ENCODE data around the gene KCNQ2. TPM values are rescaled to one million over a fixed set of nuclear protein-coding genes. Genes with fewer than 3 reads are reported as not detected.
"Not testable (repeated sequence)": the region's sequence is repeated elsewhere in the genome, so short reads cannot be mapped to it uniquely, and the experiment has no call there.

The KCNQ2 gene
- total and polyA plus RNA-seq, 12 donors, result 0.69 to 81.6 (median 10.3) TPM; not detected in 3

DNA sequence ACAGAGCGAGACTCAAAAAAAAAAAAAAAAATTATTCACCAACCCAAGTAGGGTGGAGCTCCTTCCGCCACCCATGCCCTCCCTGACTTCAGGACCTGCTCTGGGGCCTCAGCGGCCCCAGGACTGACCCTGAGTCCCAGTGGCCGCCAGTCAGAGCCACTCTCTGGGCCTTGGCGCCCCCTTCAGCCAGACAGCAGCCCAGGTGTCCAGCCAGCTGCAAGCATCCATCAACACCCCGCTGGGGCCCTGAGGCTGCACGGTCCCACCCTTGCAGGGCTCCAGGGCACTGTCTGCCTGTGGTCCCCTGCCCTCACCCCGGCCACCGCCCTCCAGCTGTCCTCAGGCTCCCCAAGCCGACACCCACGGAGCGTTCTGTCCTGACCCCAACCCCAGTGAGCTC lies 11.4 kb upstream of the KCNQ2 start:
- H3K27me3 ChIP-seq, result peaks cover 10% of the 10 kb centered on the region
- no peaks in the 10 kb centered on the region for H3K4me1 ChIP-seq (replicated peaks in 1 of 2)
- intact Hi-C loops (cut with DNase I), result no loop called here
- no peak for TF ChIP-seq POLR2A (IDR thresholded peaks at IDR 0.05)
- TF ChIP-seq, protein P1, sequence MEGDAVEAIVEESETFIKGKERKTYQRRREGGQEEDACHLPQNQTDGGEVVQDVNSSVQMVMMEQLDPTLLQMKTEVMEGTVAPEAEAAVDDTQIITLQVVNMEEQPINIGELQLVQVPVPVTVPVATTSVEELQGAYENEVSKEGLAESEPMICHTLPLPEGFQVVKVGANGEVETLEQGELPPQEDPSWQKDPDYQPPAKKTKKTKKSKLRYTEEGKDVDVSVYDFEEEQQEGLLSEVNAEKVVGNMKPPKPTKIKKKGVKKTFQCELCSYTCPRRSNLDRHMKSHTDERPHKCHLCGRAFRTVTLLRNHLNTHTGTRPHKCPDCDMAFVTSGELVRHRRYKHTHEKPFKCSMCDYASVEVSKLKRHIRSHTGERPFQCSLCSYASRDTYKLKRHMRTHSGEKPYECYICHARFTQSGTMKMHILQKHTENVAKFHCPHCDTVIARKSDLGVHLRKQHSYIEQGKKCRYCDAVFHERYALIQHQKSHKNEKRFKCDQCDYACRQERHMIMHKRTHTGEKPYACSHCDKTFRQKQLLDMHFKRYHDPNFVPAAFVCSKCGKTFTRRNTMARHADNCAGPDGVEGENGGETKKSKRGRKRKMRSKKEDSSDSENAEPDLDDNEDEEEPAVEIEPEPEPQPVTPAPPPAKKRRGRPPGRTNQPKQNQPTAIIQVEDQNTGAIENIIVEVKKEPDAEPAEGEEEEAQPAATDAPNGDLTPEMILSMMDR (IDR thresholded peaks at IDR 0.05), result no peak
- H3K36me3 ChIP-seq (replicated peaks in 1 of 2), result no peaks in the 10 kb centered on the region
- H3K27ac ChIP-seq, result no peak overlapping the region
- 64 to 75% (median 69%) methylated on average over 9 to 12 of the region's 12 CpGs for WGBS, 4 donors
- no peak overlapping the region for H3K4me3 ChIP-seq
- H3K9me3 ChIP-seq (replicated peaks in 1 of 3), result no peaks in the 10 kb centered on the region
- no peak for DNase-seq

DNA sequence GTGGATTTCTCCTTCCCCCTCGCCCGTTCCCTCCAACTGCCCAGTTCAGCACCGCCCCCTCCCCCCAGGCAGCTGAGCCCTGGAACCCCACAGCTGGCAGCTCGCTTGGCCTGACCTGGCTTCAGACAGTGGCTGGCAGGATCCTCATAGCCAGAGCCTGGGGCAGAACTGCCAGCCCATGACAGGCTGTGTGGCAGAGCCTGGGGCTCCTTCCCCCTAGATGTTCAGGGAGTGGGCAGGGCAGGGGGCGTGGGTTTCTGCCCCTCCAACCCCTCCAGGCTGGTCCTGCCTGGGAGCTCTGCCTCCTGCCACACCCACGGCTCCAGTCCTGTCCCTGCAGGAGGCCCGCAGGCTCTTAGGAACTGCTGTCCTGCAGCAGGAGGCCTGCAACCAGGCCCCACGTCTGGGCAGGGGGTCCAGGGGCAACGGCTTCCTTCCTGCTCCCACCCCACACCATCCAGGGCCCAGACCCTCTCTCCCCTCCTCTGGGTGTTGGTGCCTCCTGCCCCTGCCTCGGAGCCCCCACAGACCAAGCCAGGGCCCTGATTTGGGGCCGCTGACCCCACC lies 9.6 kb upstream of the KCNQ2 start:
- no peak for TF ChIP-seq POLR2A (IDR thresholded peaks at IDR 0.05)
- TF ChIP-seq, protein P1 (IDR thresholded peaks at IDR 0.05), result no peak
- intact Hi-C loops (cut with DNase I), result no loop called here
- no peaks in the 10 kb centered on the region for H3K4me1 ChIP-seq (replicated peaks in 1 of 2)
- no peaks in the 10 kb centered on the region for H3K9me3 ChIP-seq (replicated peaks in 1 of 3)
- 50 to 66% (median 54%) methylated on average over 5 to 11 of the region's 11 CpGs for WGBS, 4 donors
- H3K27me3 ChIP-seq, result peaks cover 11% of the 10 kb centered on the region
- no peaks in the 10 kb centered on the region for H3K36me3 ChIP-seq (replicated peaks in 1 of 2)
- H3K27ac ChIP-seq, result no peak overlapping the region
- no peak for DNase-seq
- H3K4me3 ChIP-seq, result no peak overlapping the region

DNA sequence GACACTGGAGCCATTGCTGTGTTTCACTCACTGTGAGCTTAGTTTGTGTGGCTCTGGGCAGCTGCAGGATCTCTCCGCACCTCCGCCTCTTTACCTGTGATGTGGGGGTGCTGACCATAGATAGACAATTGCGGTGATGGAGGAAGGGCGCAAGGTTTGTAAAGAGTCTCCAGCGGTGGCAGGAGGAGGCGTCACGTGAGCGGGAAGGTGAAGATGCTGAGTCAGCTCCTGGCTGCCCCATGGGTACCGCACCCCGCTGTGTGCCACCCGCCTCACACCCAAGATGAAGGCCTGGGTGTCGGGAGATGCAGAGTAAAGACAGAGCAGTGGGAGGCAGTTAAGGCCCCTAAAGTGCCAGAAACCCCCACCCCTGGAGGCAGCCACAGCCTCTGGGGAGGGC lies 9.0 kb upstream of the KCNQ2 start:
- WGBS, 4 donors, result 70 to 79% (median 72%) methylated on average over 9 to 12 of the region's 12 CpGs
- Histone ChIP-seq H3K9me3 (replicated peaks in 1 of 3) (no peaks in the 10 kb centered on the region), H3K4me3 (no peak overlapping the region), H3K27ac (no peak overlapping the region), H3K36me3 (replicated peaks in 1 of 2) (no peaks in the 10 kb centered on the region), H3K4me1 (replicated peaks in 1 of 2) (no peaks in the 10 kb centered on the region), H3K27me3 (peaks cover 17% of the 10 kb centered on the region)
- intact Hi-C loops (cut with DNase I), result no loop called here
- TF ChIP-seq POLR2A (IDR thresholded peaks at IDR 0.05), result no peak
- TF ChIP-seq, protein P1 (IDR thresholded peaks at IDR 0.05), result no peak
- no peak for DNase-seq

DNA sequence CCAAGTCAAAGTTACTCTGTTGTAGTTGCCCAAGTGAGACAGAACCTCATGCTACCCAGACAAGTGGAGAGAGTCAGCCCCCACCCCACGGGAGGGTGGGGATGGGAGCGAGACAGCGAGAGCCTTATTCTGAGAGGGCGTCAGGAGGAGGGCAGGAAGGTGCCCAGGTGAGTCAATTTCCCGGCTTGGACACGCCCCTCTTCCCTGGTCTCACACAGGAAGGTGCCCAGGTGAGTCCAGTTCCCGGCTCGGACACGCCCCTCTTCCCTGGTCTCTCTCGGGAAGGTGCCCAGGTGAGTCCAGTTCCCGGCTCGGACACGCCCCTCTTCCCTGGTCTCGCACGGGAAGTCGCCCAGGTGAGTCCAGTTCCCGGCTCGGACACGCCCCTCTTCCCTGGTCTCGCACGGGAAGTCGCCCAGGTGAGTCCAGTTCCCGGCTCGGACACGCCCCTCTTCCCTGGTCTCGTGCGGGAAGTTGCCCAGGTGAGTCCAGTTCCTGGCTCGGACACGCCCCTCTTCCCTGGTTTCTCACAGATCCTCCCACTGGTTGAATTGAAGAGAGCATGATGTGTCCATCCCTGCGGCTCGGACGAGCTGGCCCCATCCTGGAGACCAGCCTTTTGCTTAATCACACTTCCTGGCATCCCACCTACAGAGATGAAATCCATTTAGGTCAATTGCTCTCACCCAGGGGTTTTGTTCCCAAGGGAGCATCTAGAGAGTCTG lies 7.4 kb upstream of the KCNQ2 start:
- DNase-seq; intact Hi-C loops (cut with DNase I); H3K4me3 ChIP-seq; H3K36me3 ChIP-seq (replicated peaks in 1 of 2); H3K9me3 ChIP-seq (replicated peaks in 1 of 3); H3K4me1 ChIP-seq (replicated peaks in 1 of 2); H3K27ac ChIP-seq: not testable (repeated sequence)
- H3K27me3 ChIP-seq, result peaks cover 13% of the 10 kb centered on the region
- WGBS, 4 donors, result 61 to 66% (median 63%) methylated on average over 28 to 32 of the region's 32 CpGs

Measured in adrenal gland (tissue), 12 donors.